GM18861 (cell line): Measurements from ENCODE around the gene NCBP1.
A peak's percentile ranks its signal among the peaks of the same experiment; 100 is the strongest.
"Not testable (repeated sequence)": the region's sequence is repeated elsewhere in the genome, so short reads cannot be mapped to it uniquely, and the experiment has no call there.

Experiments
- ATAC-seq: cut with Tn5 transposase; IDR thresholded peaks from one replicate; pipeline ENCODE4 v1.9.1; 2021; ENCODE audit not compliant: unreplicated experiment

The NCBP1 gene

DNA sequence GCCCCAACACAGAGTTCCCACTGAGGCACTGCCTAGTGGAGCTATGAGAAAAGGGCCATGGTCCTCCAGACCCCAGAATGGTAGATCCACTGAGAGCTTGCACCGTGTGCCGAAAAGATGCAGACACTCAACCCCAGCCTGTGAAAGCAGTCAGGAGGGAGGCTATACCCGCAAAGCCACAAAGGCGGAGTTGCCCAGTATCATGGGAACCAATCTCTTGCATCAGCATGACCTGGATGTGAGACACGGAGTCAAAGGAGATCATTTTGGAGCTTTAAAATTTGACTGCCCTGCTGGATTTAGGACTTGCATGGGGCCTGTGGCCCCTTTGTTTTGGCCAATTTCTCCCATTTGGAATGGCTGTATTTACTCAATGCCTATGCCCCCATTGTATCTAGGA lies 11.1 kb upstream of the NCBP1 start:
- ATAC-seq: not testable (repeated sequence)

DNA sequence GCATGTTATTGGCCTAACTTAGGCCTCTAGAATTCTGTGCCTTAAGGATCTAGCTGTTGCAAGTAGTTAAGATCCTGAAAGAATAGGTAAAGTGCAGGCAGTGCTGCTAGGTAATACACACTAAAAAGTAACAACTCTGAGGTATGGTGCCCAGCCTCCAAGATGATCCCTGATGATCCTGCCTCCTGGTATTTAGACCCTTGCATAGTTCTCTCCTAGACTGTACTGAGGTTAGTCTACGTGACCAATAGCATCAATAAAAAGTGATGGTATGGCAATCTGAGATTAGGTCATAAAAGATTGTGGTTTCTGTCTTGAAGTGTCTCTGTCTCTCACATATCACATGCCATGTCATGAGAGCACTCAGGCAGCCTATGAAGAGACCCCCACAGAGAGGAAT lies 9.7 kb upstream of the NCBP1 start:
- no peak for ATAC-seq

DNA sequence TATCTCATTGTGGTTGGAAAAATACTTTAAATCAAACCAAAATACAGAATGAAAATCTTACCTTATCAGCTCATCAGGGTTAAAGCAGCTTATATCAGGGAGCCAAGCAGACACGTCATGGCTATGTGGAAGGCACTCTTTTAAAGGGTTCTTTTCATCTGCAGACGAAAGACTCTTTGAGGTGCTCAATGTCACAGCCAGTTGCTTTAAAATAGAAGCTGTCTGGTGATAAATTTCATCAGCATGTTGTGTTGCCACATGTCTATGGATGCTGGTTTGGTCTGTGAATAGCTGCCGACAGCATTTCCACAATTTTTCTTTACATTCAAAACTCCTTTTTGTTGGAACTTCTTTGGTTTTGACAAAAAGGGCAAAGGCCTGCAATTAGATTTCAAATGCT lies 8.0 kb upstream of the NCBP1 start:
- ATAC-seq: no peak

DNA sequence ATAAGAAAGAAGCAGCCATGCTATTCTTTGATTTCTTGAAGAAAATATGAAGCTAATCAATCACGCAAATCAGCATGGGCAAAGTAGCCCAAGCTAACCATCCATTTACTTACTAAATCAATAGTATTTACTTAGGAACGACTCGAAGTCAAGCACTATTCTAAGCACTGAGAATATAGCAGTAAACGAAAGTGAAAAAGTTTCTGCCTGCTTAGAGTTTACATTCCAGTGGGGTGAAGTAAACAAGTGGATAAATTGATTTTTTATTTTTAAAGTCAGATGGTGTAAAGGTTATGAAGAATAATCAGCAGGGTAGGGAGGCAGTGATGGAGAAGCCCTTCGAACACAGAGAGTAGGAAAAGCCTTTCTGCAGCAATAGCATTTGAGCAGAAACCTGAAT lies 6.0 kb upstream of the NCBP1 start:
- no peak for ATAC-seq

DNA sequence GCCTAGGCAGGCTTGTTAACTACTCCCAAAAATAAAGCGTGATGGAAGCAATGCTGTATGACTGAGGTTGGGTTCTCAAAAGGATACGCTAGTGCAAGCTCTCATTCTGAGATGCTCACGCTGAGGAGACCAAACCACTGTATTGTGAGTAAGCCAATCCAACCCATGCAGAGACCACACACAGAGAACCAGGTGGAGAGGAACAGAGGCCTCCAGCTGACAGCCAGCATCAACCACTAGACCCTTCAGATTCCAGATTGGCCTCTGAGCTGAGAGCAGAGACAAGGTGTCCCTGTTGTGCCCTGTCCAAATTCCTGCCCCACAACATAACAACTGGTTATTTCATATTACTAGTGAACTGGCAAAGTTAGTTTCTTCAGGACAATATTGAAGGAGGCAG lies 5.0 kb upstream of the NCBP1 start:
- no peak for ATAC-seq

DNA sequence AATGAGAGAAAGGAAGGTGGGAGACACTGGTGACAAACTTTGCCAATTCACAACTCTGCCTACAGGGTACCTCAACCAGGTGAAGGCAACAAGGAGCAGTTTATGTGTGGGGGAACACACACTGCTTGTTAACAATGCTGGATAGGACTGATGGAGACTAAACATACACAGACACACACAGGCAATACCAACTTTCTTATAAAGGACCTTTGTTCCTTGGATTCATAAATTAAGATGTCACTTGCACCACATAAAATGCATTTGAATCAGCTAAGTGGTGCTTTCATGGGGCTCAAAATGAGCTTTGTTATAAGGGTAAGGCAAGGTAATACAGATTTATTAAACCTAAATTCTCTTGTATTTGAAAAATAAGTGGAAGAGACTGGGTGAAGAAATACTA lies 4.5 kb upstream of the NCBP1 start:
- ATAC-seq: no peak

DNA sequence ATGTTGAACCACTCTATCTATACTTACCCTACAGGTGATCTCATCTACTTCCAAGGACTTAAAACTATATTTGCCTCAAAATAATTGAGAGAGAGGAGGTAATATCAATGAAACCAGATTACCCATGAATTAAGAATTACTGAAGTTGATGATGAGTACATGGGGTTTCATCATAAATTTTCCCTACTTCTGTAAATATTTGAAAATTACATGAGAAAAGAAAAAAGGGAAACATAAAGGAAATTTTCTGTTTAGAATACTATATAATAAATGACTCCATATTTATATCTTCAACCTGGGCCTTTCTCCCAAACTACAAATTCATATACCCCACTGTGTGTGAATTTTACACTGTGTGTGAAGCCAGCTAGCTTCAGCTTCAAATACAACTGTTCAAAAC lies 3.0 kb upstream of the NCBP1 start:
- ATAC-seq: no peak

DNA sequence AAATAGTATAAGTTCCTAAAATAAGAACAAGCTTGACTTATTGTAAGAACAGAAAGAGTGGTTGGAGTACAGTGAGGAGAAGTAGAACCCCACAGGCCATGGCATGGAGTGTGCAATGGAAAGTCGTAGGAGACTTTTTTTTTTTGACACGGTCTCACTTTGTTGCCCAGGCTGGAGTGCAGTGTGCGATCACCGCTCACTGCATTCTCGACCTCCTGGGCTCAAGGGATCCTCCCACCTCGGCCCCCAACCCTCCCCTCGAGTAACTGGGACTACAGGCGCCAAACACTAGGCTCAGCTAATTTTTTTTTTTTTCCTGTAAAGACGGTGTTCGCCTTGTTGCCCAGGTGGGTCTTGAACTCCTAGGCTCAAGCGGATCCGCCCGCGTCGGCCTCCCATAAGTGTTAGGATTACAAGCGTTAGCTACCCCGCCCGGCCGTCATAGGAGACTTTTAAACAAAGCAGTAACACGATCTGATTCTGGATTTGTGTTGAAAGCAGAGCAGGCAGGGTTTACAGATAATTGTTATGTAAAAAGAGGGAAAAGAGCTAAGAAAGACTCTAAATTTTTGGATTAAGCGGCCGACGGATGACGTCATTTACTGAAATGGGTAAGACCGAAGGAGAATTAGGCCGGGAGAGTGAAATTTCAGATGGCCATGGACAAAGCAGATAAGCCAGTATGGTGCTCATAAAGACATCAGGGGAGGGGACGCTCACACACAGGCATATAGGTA lies 1.2 kb upstream of the NCBP1 start:
- ATAC-seq: peak; percentile 1

DNA sequence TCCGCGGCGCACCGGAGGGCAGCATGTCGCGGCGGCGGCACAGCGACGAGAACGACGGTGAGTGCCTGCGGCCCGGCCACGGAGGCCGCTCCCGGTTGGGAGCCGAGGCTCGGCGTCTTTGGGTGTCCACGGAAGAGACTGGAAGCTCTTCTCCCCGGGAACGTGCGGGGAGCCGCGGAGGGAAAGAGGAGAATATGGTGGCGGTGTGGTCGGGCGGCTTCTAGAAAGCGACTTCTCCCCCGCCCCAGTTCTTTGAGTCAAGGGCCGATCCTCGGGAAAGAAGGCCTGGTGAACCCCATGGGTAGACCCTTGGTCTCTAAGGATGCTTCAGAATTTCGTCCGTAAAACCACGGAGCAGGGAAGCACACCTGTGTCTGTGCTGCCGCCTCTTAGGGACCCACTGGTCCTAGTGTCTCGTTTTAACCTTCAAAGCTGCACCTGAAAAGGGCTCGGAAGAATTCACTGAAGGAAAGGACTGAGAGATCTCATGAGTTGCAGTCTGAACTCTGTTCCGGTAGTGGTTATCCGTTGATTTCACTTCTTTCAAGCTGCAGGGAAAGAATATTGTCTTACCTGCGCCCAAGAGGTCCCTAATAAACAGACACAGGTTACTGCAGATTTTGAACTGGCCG lies 354 bp downstream of the NCBP1 start:
- ATAC-seq: no peak

DNA sequence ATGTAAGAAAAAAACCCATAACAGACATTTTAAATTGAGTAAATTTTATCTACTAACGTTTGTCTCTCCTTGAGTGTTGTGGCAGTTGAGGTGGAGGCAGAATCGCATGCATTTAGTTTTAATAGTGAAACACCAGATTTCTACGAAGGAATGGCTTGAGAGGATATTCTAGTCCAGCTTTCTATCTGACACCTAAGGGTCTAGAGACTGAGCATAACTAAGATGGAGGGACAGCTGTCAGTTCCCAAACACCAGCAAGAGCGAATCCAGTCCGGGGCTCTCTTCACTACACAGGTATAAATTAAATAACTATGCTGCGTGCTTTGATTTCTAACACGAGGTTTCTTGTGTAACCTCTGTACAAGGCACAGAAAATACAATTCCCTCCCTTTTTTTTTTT lies 1.4 kb downstream of the NCBP1 start:
- no peak for ATAC-seq

DNA sequence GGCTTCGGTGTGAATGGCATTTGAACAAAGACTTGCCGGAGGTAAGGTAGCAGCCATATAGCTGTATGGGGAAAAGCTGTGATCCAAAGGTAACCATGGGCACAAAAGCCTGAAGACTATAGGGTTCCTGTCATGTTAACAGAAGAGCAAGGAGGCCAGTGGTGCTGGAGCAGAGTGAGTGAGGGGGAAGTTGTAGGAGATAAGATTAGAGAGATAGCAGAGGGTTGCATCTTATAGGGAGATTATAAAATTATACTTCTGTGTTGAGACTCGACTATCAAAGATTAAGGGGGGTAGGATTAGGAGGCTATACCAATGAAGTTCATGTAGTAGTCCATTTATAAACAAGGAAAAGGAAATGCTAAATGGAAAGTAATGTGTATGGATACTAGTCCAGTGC lies 3.3 kb downstream of the NCBP1 start:
- ATAC-seq: no peak

DNA sequence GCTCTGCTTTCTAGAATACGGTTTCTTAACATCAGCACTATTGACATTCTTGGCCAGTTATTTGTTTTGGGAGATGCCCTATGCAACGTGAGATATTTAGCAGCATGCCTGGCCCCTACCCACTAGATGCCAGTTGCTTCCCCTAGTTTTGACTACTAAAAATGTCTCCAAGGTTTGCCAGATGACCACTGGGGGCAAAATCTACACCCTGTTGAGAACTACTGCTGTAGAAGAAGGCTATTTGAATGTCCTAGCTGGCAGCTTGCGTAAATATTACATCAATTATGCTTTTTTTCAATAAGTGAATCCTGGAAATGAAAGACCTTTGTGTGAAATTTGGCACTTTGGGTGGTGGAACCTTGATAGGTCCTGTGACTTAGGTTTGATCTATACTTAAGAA lies 5.0 kb downstream of the NCBP1 start:
- no peak for ATAC-seq

DNA sequence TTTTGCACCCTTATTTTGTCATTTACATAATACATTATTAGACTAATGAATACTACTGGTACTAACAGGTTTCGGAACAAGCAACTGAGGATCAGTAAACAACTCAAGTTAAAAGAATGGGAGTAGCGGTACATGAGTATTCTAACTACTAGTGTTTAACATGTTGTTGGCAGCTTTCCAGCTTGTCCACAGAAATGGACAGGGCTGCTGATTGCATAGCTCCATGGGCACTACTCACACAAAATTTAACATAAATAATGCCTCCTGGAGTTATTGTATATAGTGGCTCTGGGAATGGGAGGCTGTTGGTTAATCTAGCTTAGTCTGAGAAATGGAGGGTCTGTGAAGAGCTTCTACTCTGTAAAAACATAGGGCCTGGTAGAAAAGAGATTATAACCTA lies 6.7 kb downstream of the NCBP1 start:
- no peak for ATAC-seq

DNA sequence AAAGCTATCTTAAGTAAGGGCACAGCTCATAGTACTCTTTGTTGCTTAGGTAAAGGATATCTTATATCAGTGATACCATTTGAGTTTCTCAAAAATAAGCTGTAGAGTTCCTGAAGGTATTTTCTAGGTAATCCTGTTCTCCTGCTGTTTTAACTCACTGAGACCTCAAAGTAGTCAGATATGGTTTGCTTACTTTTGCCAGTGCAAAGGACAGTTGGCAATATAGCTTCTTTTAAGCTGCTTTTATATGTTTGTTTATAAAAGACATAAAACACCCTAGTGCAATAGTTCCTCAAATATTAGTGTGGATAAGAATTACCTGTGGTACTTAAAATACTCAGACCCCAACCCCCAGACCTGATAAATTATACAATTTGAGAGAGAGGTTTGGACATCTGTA lies 12.1 kb downstream of the NCBP1 start:
- ATAC-seq: no peak

DNA sequence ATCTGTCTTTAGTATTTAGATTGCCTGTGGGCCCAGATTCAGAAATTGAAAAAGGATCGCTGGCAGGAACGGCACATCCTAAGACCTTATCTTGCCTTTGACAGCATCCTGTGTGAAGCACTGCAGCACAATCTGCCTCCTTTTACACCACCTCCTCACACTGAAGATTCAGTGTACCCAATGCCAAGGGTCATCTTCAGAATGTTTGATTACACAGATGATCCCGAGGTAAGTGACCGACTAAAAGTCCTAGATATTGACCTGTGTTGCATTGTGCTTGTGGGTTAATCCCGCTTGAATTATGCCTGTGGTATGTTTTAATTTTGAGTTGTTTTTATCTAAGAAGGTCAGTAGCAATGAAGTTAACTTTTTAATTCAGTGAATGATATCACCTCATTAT lies 14.4 kb downstream of the NCBP1 start:
- ATAC-seq: no peak

DNA sequence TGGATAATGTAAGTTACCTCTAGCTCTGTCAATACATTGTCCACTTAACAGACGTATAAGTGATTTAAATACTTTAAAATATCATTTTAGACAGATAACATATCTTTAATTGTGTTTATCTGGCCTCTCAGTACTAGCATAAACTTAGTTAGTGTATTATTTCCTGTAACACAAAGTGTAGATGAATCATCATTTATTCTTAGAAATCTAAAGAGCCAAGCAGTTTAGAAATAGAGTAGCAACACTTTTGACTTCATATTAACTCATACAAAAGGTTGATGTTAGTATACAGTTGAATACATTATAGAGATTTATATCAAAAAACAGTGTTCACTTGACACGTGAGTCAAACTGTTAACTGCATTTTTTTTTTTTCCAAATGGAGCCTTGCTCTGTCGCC lies 18.0 kb downstream of the NCBP1 start:
- ATAC-seq: no peak

DNA sequence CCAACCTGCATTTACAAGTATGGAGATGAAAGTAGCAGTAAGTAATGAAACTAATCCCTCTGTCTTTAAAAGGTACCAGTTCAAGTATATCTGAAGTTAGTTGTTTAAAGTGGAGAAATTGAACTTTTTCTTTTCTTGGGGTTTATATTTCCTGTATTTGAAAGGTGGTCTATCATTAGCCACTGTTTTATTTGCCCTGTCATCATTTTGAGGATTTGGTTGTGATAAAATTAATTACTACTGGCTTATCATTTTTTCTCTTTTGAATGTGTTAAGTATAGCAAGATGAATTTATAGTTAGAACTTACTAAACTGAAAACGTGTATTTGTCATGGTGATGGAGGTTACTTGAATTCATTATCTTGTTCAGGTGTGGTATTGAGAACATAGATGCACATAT lies 25.1 kb downstream of the NCBP1 start:
- ATAC-seq: no peak

DNA sequence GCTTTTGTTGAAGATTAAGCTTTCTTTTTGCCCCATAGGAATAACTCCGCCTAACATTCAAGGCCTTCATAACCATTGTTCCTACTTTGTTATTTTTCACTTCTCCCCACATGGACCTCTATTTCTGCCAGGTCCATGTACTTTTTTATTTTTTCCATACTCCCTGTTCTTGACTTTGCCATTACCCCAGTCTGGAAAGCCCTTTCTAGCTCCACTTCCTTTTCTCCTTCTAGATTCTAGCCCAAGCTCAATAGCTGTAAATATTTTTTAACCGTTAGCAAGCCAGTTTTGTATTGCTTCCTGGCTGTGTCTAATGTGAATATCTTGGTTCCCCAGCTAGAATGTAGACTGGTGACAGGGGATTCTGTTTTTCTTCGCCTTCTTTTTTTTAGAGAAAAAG lies 26.1 kb downstream of the NCBP1 start:
- no peak for ATAC-seq

DNA sequence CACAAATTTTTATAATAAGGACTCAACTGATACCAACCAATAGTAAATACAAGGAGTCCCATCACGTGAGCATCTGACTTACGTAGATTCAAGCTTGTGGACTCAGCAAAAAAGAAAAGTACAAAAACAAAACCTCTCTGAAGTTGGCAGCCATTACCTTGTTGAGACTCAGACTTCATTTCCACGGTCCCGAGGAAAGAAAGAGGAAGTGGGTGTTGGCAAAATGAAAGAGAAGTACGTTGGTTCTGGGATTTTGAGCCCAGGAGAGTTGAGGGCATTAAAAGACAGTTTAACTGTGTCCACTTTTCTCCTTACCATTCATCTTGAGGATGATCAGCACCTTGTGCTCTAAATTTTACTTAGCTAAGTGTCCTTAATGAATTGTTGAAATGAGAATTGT lies 26.7 kb downstream of the NCBP1 start:
- no peak for ATAC-seq

DNA sequence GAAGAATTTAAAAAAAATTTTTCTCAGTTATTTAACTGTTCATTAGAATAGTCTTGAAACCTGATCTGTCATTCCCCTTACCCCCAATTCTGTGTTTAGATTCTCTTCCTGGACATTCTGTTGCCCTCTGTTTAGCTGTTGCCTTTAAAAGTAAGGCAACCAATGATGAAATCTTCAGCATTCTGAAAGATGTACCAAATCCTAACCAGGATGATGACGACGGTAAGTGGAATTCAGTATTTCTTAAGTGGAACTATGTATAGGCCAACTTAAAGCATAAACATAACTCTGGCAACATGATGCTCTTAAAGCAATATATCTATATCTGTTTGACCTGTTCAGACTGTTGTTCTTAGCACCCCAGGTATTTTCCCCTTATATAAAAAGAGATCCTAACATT lies 27.2 kb downstream of the NCBP1 start:
- ATAC-seq: no peak

DNA sequence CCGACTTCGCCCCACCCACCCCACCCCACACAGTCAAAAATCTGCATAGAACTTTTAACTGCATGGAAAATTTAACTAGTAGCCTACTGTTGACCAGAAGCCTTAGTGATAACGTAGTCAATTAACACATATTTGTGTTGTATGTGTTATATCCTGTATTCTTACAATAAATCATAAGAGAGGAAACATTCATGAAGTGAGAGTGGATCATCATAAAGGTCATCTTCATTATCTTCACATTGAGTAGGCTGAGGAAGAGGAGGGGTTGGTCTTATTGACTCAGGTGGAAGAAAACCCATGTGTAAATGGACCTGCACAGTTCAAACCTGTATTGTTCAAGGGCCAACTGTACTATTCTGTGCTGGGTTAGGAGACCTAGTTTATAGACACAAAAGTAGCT lies 32.1 kb downstream of the NCBP1 start:
- ATAC-seq: no peak

DNA sequence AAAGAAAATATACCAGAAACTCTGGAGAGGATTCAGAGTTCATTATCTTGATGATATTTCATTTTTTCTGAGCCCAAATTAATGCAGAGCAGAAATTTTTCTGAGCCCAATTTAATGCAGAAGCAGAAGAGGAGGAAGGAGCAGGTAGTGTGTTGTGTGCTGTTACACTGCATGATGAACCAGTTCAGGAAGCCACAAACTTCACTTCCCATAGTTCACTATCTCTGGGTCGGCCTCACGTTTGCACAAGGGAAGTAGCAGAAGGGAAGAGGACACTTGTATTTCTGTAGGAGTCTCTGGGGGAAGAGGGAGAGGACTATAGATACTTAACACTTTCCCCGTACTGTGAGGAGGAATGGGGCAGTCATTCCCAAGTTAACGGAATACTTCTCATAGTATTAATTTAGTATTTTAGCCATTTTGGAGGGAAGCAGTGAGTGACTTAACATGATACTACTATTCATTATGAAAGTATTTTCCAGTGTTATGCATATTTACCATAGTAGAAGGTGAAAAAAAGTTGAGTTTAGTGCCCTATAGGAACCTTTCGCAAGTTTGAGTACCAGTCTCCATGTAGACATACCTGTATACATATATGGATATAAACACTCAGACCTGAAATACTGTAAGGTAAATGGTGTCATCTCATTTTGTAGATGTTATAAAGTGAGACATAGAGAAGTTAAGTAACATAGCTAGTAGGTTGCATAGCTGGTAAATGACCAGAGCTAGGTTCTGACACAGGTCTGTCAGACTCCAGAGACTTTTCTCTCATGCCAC lies 33.5 kb downstream of the NCBP1 start:
- ATAC-seq: no peak
